RWPE2 (cell line): ENCODE results near the gene PSMC1.
A peak's percentile ranks its signal among the peaks of the same experiment; 100 is the strongest.
"Not testable (repeated sequence)": the region's sequence is repeated elsewhere in the genome, so short reads cannot be mapped to it uniquely, and the experiment has no call there.

Source experiments
- ATAC-seq: fragments of 200-7000 bp; cut with Tn5 transposase; 3 replicates; pipeline ENCODE4 v1.9.1; 2021; ENCODE audit warnings: low read depth
- DNase-seq: peaks from one replicate; pipeline ENCODE4 v3.0.0-alpha.2; 2020; ENCODE audit warnings: low spot score
- H3K27ac ChIP-seq: fragments of 450-650 bp; 2 replicates; pipeline ENCODE4 v1.5.1; 2017; ENCODE audit warnings: mild to moderate bottlenecking; ENCODE audit not compliant: poor library complexity, severe bottlenecking
- H3K27me3 ChIP-seq: fragments of 250-450 bp; sonication (Bioruptor Pico); 2 replicates; pipeline ENCODE4 v1.5.1; 2021; ENCODE audit warnings: mild to moderate bottlenecking, moderate library complexity; ENCODE audit not compliant: insufficient read depth, poor library complexity, severe bottlenecking
- H3K36me3 ChIP-seq: fragments of 250-450 bp; sonication (Bioruptor Pico); 2 replicates; pipeline ENCODE4 v1.5.1; 2020; ENCODE audit warnings: low read depth, mild to moderate bottlenecking, moderate library complexity
- H3K4me1 ChIP-seq: fragments of 250-450 bp; sonication (Bioruptor Pico); 2 replicates; pipeline ENCODE4 v1.5.1; 2021; ENCODE audit warnings: mild to moderate bottlenecking, moderate library complexity; ENCODE audit not compliant: insufficient read depth, poor library complexity, severe bottlenecking
- H3K4me3 ChIP-seq: fragments of 250-450 bp; sonication (Bioruptor Pico); 2 replicates; pipeline ENCODE4 v1.5.1; 2021; ENCODE audit warnings: mild to moderate bottlenecking, moderate library complexity; ENCODE audit not compliant: severe bottlenecking
- H3K9me3 ChIP-seq: fragments of 250-450 bp; sonication (Bioruptor Pico); 2 replicates; pipeline ENCODE4 v1.5.1; 2021; ENCODE audit warnings: mild to moderate bottlenecking, moderate library complexity; ENCODE audit not compliant: severe bottlenecking
- TF ChIP-seq, protein P1 (sequence below): fragments of 450-650 bp; IDR thresholded peaks from one replicate; pipeline ENCODE4 v1.5.1; 2017; ENCODE audit warnings: mild to moderate bottlenecking, moderate library complexity; ENCODE audit not compliant: poor library complexity, severe bottlenecking

PSMC1 gene

DNA sequence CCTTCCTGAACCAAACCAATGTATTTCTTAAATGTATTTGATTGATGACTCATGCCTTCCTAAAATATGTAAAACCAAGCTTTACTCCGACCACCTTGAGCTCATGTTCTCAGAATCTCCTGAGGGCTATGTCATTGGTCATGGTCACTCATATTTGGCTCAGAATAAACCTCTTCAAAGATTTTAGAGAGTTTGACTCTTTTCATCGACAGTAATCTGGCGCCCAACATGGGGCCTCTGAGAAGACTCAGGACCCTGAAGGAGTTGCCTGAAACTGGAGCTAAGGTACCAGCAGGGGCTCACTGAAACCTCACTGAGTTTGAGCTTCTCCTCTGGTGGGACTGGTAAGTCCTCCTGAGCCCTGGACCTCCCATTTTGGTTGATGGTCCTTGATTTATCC, 17.2 kb upstream of the PSMC1 start:
- no peak overlapping the region for H3K27ac ChIP-seq
- peaks cover 13% of the 10 kb centered on the region for H3K9me3 ChIP-seq
- no peak for ATAC-seq
- DNase-seq: no peak
- H3K36me3 ChIP-seq: no peaks in the 10 kb centered on the region
- H3K4me3 ChIP-seq: no peak overlapping the region
- TF ChIP-seq, protein P1, sequence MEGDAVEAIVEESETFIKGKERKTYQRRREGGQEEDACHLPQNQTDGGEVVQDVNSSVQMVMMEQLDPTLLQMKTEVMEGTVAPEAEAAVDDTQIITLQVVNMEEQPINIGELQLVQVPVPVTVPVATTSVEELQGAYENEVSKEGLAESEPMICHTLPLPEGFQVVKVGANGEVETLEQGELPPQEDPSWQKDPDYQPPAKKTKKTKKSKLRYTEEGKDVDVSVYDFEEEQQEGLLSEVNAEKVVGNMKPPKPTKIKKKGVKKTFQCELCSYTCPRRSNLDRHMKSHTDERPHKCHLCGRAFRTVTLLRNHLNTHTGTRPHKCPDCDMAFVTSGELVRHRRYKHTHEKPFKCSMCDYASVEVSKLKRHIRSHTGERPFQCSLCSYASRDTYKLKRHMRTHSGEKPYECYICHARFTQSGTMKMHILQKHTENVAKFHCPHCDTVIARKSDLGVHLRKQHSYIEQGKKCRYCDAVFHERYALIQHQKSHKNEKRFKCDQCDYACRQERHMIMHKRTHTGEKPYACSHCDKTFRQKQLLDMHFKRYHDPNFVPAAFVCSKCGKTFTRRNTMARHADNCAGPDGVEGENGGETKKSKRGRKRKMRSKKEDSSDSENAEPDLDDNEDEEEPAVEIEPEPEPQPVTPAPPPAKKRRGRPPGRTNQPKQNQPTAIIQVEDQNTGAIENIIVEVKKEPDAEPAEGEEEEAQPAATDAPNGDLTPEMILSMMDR: no peak
- no peaks in the 10 kb centered on the region for H3K4me1 ChIP-seq
- H3K27me3 ChIP-seq: no peaks in the 10 kb centered on the region

DNA sequence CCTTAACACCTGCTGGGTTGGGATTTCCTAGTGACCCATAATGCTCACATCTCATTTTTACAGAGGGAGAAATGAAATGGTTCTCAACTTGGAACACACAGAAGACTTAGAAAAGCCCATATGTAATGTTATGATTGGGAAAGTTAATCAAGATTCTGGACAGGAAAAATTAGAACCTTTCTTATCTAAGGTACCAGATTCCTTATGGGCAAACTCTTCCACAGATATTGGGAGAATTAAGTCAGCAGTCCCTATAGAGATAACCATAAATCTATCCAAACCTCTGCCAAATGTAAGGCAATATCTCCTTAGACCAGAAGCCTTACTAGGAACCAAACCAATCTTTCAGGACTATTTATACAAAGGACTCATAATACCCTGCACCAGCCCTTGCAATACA, 13.9 kb upstream of the PSMC1 start:
- no peak for DNase-seq

DNA sequence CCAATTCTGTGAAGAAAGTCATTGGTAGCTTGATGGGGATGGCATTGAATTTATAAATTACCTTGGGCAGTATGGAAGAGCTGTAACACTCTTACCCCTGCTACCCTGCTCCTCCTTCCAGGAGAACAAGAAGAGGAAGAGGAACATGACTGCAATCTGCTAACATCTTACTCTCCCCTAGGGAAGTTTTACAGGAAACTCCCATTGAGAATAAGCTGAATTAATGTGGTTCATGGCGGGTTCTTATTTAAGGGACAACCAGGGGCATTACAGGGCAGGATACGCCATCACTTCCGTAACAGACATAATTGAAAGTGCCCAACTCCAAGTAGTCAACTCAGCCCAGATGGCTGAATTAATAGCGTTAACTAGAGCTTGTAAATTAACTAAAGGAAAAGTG, 9.4 kb upstream of the PSMC1 start:
- Histone ChIP-seq H3K36me3 (no peaks in the 10 kb centered on the region), H3K4me1 (no peaks in the 10 kb centered on the region), H3K9me3 (no peaks in the 10 kb centered on the region), H3K4me3 (no peak overlapping the region), H3K27ac (no peak overlapping the region), H3K27me3 (no peaks in the 10 kb centered on the region)
- ATAC-seq (no peak), DNase-seq (no peak)
- TF ChIP-seq, protein P1: no peak

More for the DNA sequence above, 13.9 kb upstream of the PSMC1 start:
- TF ChIP-seq, protein P1: no peak
- H3K27me3 ChIP-seq: no peaks in the 10 kb centered on the region
- peaks cover 13% of the 10 kb centered on the region for H3K9me3 ChIP-seq
- H3K4me1 ChIP-seq: no peaks in the 10 kb centered on the region
- H3K36me3 ChIP-seq: no peaks in the 10 kb centered on the region
- no peak overlapping the region for H3K4me3 ChIP-seq
- ATAC-seq: no peak
- no peak overlapping the region for H3K27ac ChIP-seq

DNA sequence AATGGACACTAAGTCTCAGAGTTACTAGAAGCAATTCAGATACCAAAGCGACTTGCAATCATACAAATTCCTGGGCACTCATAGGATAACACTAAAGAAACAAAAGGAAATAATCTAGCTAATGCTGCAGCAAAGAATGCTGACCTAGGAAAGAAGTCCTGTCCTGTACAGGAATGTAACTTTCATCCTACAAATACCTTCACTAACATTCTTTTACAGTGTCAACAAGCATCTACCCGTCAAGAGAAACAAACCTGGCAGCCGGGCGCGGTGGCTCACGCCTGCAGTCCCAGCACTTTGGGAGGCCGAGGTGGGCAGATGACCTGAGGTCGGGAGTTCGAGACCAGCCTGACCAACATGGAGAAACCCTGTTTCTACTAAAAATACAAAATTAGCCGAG, 8.9 kb upstream of the PSMC1 start:
- not testable (repeated sequence) for H3K36me3 ChIP-seq, H3K4me3 ChIP-seq, H3K9me3 ChIP-seq, H3K4me1 ChIP-seq, H3K27me3 ChIP-seq, DNase-seq, H3K27ac ChIP-seq
- peak; percentile 17; the same call in 1 of the 3 replicates for ATAC-seq

DNA sequence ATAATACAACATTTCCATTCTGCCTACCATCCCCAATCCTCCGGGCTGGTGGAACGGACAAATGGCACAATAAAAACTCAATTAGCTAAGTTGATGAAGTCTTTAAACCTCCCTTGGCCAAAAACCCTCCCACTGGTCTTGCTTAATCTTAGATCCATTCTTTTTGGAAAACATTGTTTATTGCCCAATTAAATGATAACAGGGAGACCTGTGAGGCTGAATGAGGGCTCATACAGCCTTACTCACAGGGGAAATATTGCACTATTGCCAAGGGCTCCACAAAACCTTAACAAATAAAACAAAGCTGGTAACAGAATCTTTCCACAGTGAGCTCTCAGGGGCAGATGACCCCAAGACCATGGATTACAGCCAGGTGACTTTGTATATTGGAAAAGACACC, 7.8 kb upstream of the PSMC1 start:
- no peaks in the 10 kb centered on the region for H3K9me3 ChIP-seq
- TF ChIP-seq, protein P1: no peak
- no peak overlapping the region for H3K27ac ChIP-seq

More for the DNA sequence above, 7.8 kb upstream of the PSMC1 start:
- DNase-seq (no peak), ATAC-seq (no peak)
- H3K4me3 ChIP-seq: no peak overlapping the region
- no peaks in the 10 kb centered on the region for H3K36me3 ChIP-seq
- H3K27me3 ChIP-seq: no peaks in the 10 kb centered on the region
- no peaks in the 10 kb centered on the region for H3K4me1 ChIP-seq
